Diencephalon (tissue), 1 donor: ENCODE measurements around the gene GCM1. TPM values are rescaled to one million over a fixed set of nuclear protein-coding genes. Genes with fewer than 3 reads are reported as not detected.

Source experiments
- small RNA-seq: library from RNA; depleted of rRNA; stranded (forward); fragments of <200 nt; gene quantifications from one replicate; pipeline ENCODE3, GENCODE V24; 2014
- total RNA-seq: library from RNA; depleted of rRNA; stranded (reverse); fragments of >200 nt; gene quantifications from one replicate; pipeline ENCODE4 v1.2.3, GENCODE V29; 2014

GCM1 gene
- total RNA-seq = not detected

GRCh38 chr6:53148684-53149083 is at the start of gene GCM1:
GCM1 (minus strand) TSS chr6:53148841; CDS start chr6:53145632, 3,209 bp downstream.

Small RNA genes lying within 50 kb of the gene (small RNA-seq; reads per million reads assigned to genes)
- gene RN7SL244P (not detected), gene RNU6-464P (not detected)

Other genes with a start within 250 kb of the GCM1 start
- 0.69 TPM for gene GSTA3, start 239.1 kb downstream of the GCM1 start, total RNA-seq
- gene GSTA4, start 153.6 kb downstream of the GCM1 start, total RNA-seq = 120 TPM
- 19.8 TPM for gene CILK1, start 87.0 kb downstream of the GCM1 start, total RNA-seq
- gene FBXO9, start 83.4 kb downstream of the GCM1 start, total RNA-seq = 63.2 TPM
- 70.4 TPM for gene ELOVL5, start 200.1 kb upstream of the GCM1 start, total RNA-seq